ENCODE measurements around the gene TUBB.

DNA sequence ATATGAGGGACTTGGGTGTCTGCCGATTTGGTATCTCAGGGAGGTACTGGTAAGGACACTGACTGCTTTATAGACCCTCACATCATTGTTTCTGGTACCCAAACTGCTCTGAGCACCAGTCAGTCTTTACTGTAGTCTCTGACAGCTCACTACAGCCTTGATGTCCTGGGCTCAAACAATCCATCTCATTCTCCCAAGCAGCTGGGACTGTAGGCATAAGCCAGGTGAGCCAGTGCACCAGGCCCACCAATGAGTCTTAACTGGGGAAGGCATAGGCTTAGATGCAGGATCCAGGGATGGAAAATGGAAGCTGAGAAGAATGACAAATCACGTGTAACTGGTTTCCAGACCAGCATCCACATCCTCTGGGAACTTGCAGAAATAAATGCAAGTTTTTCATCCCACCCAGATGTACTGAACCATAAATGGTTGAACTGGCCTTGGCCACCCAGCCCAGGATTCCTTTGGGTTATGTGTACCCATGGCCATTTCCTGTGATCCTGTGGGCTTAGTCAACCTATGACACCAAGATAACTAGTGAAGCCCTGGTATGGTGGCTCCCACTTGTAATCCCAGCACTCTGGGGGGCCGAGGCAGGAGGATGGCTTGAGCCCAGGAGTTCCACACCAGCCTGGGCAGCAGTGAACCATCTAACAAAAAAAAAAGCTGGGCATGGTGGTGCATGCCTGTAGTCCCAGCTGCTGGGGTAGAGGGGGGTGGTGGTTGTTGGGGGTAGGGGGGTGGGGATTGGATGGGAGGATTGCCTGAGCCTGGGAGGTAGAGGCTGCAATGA is 5.8 kb downstream of the TUBB start:
- TF ChIP-seq HDGF (IDR thresholded peaks at IDR 0.05; ENCODE audit: borderline replicate concordance) (no peak), CTBP1 (IDR thresholded peaks at IDR 0.05; ENCODE audit: borderline replicate concordance) (no peak), TARDBP (IDR thresholded peaks at IDR 0.05) (no peak), FOXA1 (IDR thresholded peaks at IDR 0.05) (no peak), L3MBTL2 (conservative IDR thresholded peaks at IDR 0.05) (no peak), BHLHE40 (IDR thresholded peaks at IDR 0.05; ENCODE audit: borderline replicate concordance) (no peak)

All from HEK293T (cell line).